ENCODE measurements around the gene TMC6. TPM values are rescaled to one million over a fixed set of nuclear protein-coding genes. Genes with fewer than 3 reads are reported as not detected.
A peak's percentile ranks its signal among the peaks of the same experiment; 100 is the strongest.

TMC6 gene
- total RNA-seq, 3 donors from 2014 or later, result 53.8 to 108 (median 105) TPM

GRCh38 chr17:78112518-78113471, 15.8 kb downstream of the TMC6 start:
- ATAC-seq, result peak; percentile 91
- Histone ChIP-seq H3K4me3 (no peak overlapping the region), H3K36me3 (ENCODE audit: low read depth) (no peaks in the 10 kb centered on the region), H3K9me3 (no peaks in the 10 kb centered on the region), H3K4me1 (ENCODE audit: low read depth) (peaks cover 8% of the 10 kb centered on the region)
- peak; percentile 87 to 90 (median 88) for DNase-seq
- TF ChIP-seq, protein P1, sequence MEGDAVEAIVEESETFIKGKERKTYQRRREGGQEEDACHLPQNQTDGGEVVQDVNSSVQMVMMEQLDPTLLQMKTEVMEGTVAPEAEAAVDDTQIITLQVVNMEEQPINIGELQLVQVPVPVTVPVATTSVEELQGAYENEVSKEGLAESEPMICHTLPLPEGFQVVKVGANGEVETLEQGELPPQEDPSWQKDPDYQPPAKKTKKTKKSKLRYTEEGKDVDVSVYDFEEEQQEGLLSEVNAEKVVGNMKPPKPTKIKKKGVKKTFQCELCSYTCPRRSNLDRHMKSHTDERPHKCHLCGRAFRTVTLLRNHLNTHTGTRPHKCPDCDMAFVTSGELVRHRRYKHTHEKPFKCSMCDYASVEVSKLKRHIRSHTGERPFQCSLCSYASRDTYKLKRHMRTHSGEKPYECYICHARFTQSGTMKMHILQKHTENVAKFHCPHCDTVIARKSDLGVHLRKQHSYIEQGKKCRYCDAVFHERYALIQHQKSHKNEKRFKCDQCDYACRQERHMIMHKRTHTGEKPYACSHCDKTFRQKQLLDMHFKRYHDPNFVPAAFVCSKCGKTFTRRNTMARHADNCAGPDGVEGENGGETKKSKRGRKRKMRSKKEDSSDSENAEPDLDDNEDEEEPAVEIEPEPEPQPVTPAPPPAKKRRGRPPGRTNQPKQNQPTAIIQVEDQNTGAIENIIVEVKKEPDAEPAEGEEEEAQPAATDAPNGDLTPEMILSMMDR (IDR thresholded peaks at IDR 0.05), result peak; percentile 99
- intact Hi-C loops (cut with DNase I, micrococcal nuclease), result loop anchor here in 1 of 2 donors (5.0 kb wide), 1 partner anchor 75 kb away; the partner anchor contains the start of genes AFMID and TK1

DNA sequence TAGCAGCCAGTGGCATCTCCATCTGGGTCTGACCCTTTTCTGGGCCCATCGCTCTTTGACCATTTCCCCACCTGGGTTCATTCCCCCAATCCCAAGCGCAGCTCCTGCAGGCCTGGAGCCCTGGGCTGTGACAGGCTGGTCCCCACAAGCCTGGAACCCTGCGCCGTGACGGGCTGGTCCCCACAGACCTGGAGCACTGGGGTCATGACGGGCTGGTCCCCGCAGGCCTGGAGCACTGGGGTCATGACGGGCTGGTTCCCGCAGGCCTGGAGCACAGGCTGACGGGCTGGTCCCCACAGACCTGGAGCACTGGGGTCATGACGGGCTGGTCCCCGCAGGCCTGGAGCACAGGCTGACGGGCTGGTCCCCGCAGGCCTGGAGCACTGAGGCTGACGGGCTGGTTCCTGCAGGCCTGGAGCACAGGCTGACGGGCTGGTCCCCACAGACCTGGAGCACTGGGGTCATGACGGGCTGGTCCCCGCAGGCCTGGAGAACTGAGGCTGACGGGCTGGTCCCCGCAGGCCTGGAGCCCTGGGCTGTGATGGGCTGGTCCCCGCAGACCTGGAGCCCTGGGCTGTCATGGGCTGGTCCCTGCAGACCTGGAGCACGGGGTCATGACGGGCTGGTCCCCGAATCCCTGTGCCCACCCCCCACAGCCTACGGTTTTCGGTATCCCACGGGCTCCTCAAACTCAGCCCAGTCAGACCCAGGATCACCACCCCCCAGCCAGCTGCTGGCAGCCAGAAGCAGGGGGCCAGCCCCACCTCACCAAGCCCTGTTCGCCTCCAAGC, 16.6 kb downstream of the TMC6 start:
- Histone ChIP-seq H3K36me3 (ENCODE audit: low read depth) (no peaks in the 10 kb centered on the region), H3K4me1 (ENCODE audit: low read depth) (peaks cover 6% of the 10 kb centered on the region), H3K4me3 (no peak overlapping the region), H3K9me3 (no peaks in the 10 kb centered on the region)
- TF ChIP-seq, protein P1 (IDR thresholded peaks at IDR 0.05), result no peak
- DNase-seq, result peak in 1 of 3 donors; percentile 56
- ATAC-seq, result peak; percentile 8
- intact Hi-C loops (cut with DNase I, micrococcal nuclease), result loop anchor here in 1 of 2 donors (5.0 kb wide), 1 partner anchor 75 kb away; the partner anchor contains the start of genes AFMID and TK1

- Histone ChIP-seq H3K4me1 (ENCODE audit: low read depth) (peaks cover 6% of the 10 kb centered on the region), H3K9me3 (no peaks in the 10 kb centered on the region), H3K4me3 (no peak overlapping the region), H3K36me3 (ENCODE audit: low read depth) (no peaks in the 10 kb centered on the region)
- intact Hi-C loops (cut with DNase I, micrococcal nuclease), result loop anchor here in 1 of 2 donors (5.0 kb wide), 1 partner anchor 76 kb away; the partner anchor contains the start of genes AFMID and TK1
- peak in 1 of 3 donors; percentile 46 for DNase-seq
- ATAC-seq, result no peak
- TF ChIP-seq, protein P1 (IDR thresholded peaks at IDR 0.05), result no peak
Measured at GRCh38 chr17:78111016-78111726, 17.4 kb downstream of the TMC6 start.

DNA sequence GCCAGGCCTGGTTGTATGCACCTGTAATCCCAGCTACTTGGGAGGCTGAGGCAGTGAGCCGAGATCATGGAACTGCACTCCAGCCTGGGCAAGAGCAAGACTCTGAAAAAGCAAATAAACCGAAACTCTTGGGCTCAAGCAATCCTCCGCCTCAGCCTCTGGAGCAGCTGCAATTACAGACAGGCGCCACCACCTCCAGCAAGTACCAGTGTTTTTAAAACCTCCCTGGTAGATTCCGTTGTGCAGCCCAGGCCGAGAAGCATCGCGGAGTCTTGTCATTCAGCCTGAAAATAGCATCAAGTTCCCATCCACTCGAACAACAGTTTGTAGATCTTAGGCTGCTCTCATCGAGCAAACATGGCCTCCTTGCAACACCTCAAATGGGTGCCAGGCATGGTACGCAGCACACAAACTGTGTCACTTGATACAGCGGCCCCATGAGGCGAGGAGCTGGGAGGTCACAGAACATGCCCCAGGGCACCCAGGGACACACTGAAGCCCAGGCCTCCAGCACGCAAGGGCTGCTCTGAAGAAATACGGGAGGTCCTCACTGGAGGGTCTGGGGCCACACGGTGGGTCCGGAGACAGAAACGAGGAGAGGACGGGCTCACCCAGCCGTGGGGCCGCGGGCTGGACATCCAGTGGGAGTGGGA, 18.1 kb downstream of the TMC6 start:
- Histone ChIP-seq H3K36me3 (ENCODE audit: low read depth) (no peaks in the 10 kb centered on the region), H3K4me3 (no peak overlapping the region), H3K9me3 (no peaks in the 10 kb centered on the region), H3K4me1 (ENCODE audit: low read depth) (peaks cover 6% of the 10 kb centered on the region)
- ATAC-seq (no peak), DNase-seq (peak in 1 of 3 donors; percentile 42)
- intact Hi-C loops (cut with DNase I, micrococcal nuclease), result loop anchor here in 1 of 2 donors (5.0 kb wide), 1 partner anchor 77 kb away; the partner anchor contains the start of genes AFMID and TK1
- TF ChIP-seq, protein P1 (IDR thresholded peaks at IDR 0.05), result no peak

DNA sequence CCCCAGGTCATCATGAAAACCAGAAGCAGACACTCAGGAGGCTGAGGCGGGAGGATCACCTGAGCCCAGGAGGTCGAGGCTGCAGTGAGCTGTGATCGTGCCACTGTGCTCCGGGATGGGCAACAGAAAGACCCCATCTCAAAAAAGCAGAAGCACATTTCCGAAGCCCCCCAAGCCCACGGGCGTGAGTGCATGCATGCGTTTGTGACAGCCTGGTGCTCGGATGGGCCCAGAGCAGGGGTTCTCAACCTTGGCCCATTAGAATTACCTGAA, 19.1 kb downstream of the TMC6 start:
- Histone ChIP-seq H3K4me1 (ENCODE audit: low read depth) (peaks cover 6% of the 10 kb centered on the region), H3K9me3 (no peaks in the 10 kb centered on the region), H3K36me3 (ENCODE audit: low read depth) (no peaks in the 10 kb centered on the region), H3K4me3 (no peak overlapping the region)
- DNase-seq (no peak), ATAC-seq (no peak)
- TF ChIP-seq, protein P1 (IDR thresholded peaks at IDR 0.05), result no peak
- intact Hi-C loops (cut with DNase I, micrococcal nuclease), result no loop called here

Data from mucosa of descending colon (tissue), 3 donors.